Measurements from ENCODE around the gene PBX3. TPM values are rescaled to one million over a fixed set of nuclear protein-coding genes. Genes with fewer than 3 reads are reported as not detected.

Gene PBX3
- total and polyA plus RNA-seq, 9 of the 15 experiments (the other 6 are each of a cell fraction or from before 2014, with no cell fraction given), result 0.14 to 5.8 (median 0.92) TPM

GRCh38 chr9:125821078-125821477 lies 73.9 kb downstream of the PBX3 start (continued):
- TF ChIP-seq PHB2 (IDR thresholded peaks at IDR 0.05; ENCODE audit: low read depth) (no peak), DMBX1 (CRISPR knock-in tag; IDR thresholded peaks at IDR 0.05; ENCODE audit: borderline replicate concordance) (no peak), SNRNP70 (optimal IDR thresholded peaks at IDR 0.05; ENCODE audit: low read depth, low read length) (no peak), HDAC3 (IDR thresholded peaks at IDR 0.05; ENCODE audit: borderline replicate concordance, partially characterized antibody) (no peak)

- in situ Hi-C loops (cut with MboI), result no loop called here
- POLR2A ChIA-PET, result interaction anchor here (0.6 kb wide), 1 partner anchor 581 kb away, joined by 3 read pairs; the partner anchor contains the start of gene HSPA5
- TF ChIP-seq L3MBTL2 (IDR thresholded peaks at IDR 0.05) (no peak), SIN3B (IDR thresholded peaks at IDR 0.05; ENCODE audit: low read depth) (no peak), ZNF253 (CRISPR knock-in tag; conservative IDR thresholded peaks at IDR 0.05) (no peak), ZBTB5 (IDR thresholded peaks at IDR 0.05) (no peak), TSC22D4 (tag; IDR thresholded peaks at IDR 0.05) (no peak), THRAP3 (IDR thresholded peaks at IDR 0.05; ENCODE audit: borderline replicate concordance) (no peak), ADNP (tag; IDR thresholded peaks at IDR 0.05) (no peak), ZNF695 (CRISPR knock-in tag; IDR thresholded peaks at IDR 0.05) (no peak), SRF (CRISPR knock-in tag; IDR thresholded peaks at IDR 0.05) (no peak), EP400 (IDR thresholded peaks at IDR 0.05) (no peak), FOXP1 (CRISPR knock-in tag; IDR thresholded peaks at IDR 0.05) (no peak), E2F1 (CRISPR knock-in tag; IDR thresholded peaks at IDR 0.05) (no peak), RCOR1 (IDR thresholded peaks at IDR 0.05; ENCODE audit: borderline replicate concordance in 1 of 2, low read depth in 2 of 2, low read length in 2 of 2) (no peak), CBFB (CRISPR knock-in tag; IDR thresholded peaks at IDR 0.05) (no peak), XRCC5 (IDR thresholded peaks at IDR 0.05; ENCODE audit: low read depth, low read length) (no peak), PKNOX1 (IDR thresholded peaks at IDR 0.05) (no peak)
Measured at GRCh38 chr9:125822160-125822559, 75.0 kb downstream of the PBX3 start.

More at GRCh38 chr9:125822160-125822559, 75.0 kb downstream of the PBX3 start:
- no peak for FAIRE-seq
- Histone ChIP-seq H4K20me1 (replicated peaks; ENCODE audit: control insufficient read depth, insufficient read depth, low read length) (no peaks in the 10 kb centered on the region), H2AFZ (ENCODE audit: low read depth, low read length) (no peak overlapping the region), H3K4me1 (replicated peaks in 1 of 2; ENCODE audit: control insufficient read depth in 2 of 2, insufficient read depth in 2 of 2, low read length in 2 of 2) (no peaks in the 10 kb centered on the region), H3K27me3 (ENCODE audit: control insufficient read depth in 2 of 2, insufficient read depth in 2 of 2, low read length in 2 of 2) (no peaks in the 10 kb centered on the region; a peak in 1 of 5 replicates), H3K79me2 (ENCODE audit: control insufficient read depth, insufficient read depth, low read length) (no peaks in the 10 kb centered on the region), H3K4me2 (ENCODE audit: insufficient read depth, low read length) (no peak overlapping the region), H3K9me1 (ENCODE audit: control insufficient read depth, insufficient read depth, low read length) (no peaks in the 10 kb centered on the region), H3K9ac (ENCODE audit: insufficient read depth in 1 of 2, low read depth in 2 of 2, low read length in 2 of 2) (no peak overlapping the region), H3K27ac (ENCODE audit: extremely low read depth, low read depth, low read length) (no peak overlapping the region), H3K4me3 (no peak overlapping the region), H3K9me3 (replicated peaks; ENCODE audit: control insufficient read depth, insufficient read depth, low read depth, low read length) (no peaks in the 10 kb centered on the region), H3K36me3 (ENCODE audit: control insufficient read depth, insufficient read depth, low read length) (no peaks in the 10 kb centered on the region)
- DNase-seq (ENCODE audit: extremely low read depth in 1 of 4, low spot score in 3 of 4), result no peak
- CTCF ChIA-PET (ENCODE audit: low intra/inter-chr PET ratio), result no interaction called here
- intact Hi-C loops (cut with micrococcal nuclease), result loop anchor here (10.0 kb wide), 1 partner anchor 67 kb away; no protein-coding TSS in a partner anchor
- 3% methylated on average over 2 of the region's 2 CpGs for WGBS (ENCODE audit: insufficient coverage, low coverage, missing lambda C conversion rate)
- no TSS peak for BruUV-seq (replicated peaks)
- ATAC-seq, result no peak
